OCI-LY7 (cell line): ENCODE data around the gene TXNRD1. TPM values are rescaled to one million over a fixed set of nuclear protein-coding genes. Genes with fewer than 3 reads are reported as not detected.

Experiments
- BruUV-seq: library from RNA; stranded (reverse); fragments of 400-500 nt; replicated peaks from 2 replicates; lab custom pipeline; 2021; lab: Mats Ljungman, UMichigan
- CTCF ChIA-PET: fragments of 300-600 bp; sonication (Branson Sonifier 250); formaldehyde crosslinking; loops from one replicate; lab custom pipeline; 2022; ENCODE audit warnings: antibody characterized with exemption; ENCODE audit not compliant: unreplicated experiment; lab: Charles Lee
- POLR2A ChIA-PET: fragments of 300-600 bp; sonication (Branson Sonifier 250); formaldehyde crosslinking; loops from one replicate; lab custom pipeline; 2022; ENCODE audit warnings: antibody characterized with exemption; lab: Charles Lee
- DNase-seq: peaks from one replicate; pipeline ENCODE4 v3.0.0-alpha.2; 2015; ENCODE audit warnings: low spot score
- H2AFZ ChIP-seq: fragments of 200-600 bp; sonication (generic), shearing (Covaris generic); 2 replicates; pipeline ENCODE4 v1.6.1; 2014; ENCODE audit warnings: mild to moderate bottlenecking, antibody characterized with exemption, low read length, moderate library complexity
- H3K27ac ChIP-seq: fragments of 200-600 bp; sonication (generic); 2 replicates; pipeline ENCODE4 v1.5.1; 2014; ENCODE audit warnings: mixed run types, low read depth, mild to moderate bottlenecking, moderate library complexity, low read length, inconsistent platforms; ENCODE audit not compliant: poor library complexity, severe bottlenecking
- H3K36me3 ChIP-seq: fragments of 200-600 bp; sonication (generic); 2 replicates; pipeline ENCODE4 v1.6.1; 2014; ENCODE audit warnings: mild to moderate bottlenecking, antibody characterized with exemption, low read length, moderate library complexity, mixed read lengths; ENCODE audit not compliant: insufficient read depth
- H3K4me1 ChIP-seq: fragments of 200-600 bp; sonication (generic); 2 replicates; pipeline ENCODE4 v1.5.1; 2014; ENCODE audit warnings: mild to moderate bottlenecking, low read length; ENCODE audit not compliant: insufficient read depth, poor library complexity, severe bottlenecking
- H3K4me2 ChIP-seq: fragments of 200-600 bp; sonication (generic); 2 replicates; pipeline ENCODE4 v1.6.1; 2014; ENCODE audit warnings: mild to moderate bottlenecking, low read length
- H3K4me3 ChIP-seq: fragments of 200-600 bp; sonication (generic); 2 replicates; pipeline ENCODE4 v1.5.1; 2014; ENCODE audit warnings: mild to moderate bottlenecking, low read depth, low read length; ENCODE audit not compliant: poor library complexity, severe bottlenecking
- H3K79me2 ChIP-seq: fragments of 200-600 bp; sonication (generic); 2 replicates; pipeline ENCODE4 v1.6.1; 2016; ENCODE audit warnings: low read depth, mild to moderate bottlenecking, low read length, moderate library complexity, mixed read lengths; ENCODE audit not compliant: insufficient read depth
- H3K9me2 ChIP-seq: fragments of 200-600 bp; sonication (generic); 2 replicates; pipeline ENCODE4 v1.6.1; 2016; ENCODE audit warnings: mild to moderate bottlenecking, low read length, mixed read lengths; ENCODE audit not compliant: insufficient read depth
- H3K9me3 ChIP-seq: fragments of 200-600 bp; sonication (generic); 2 replicates; pipeline ENCODE4 v1.6.1; 2014; ENCODE audit warnings: mild to moderate bottlenecking, mixed run types, low read length, mixed read lengths
- H4K20me1 ChIP-seq: fragments of 200-600 bp; sonication (generic); 2 replicates; pipeline ENCODE4 v1.6.1; 2014; ENCODE audit warnings: mild to moderate bottlenecking, antibody characterized with exemption, low read length, moderate library complexity, mixed read lengths; ENCODE audit not compliant: insufficient read depth
- EZH2phosphoT487 ChIP-seq: fragments of 200-600 bp; sonication (generic); IDR thresholded peaks from 2 replicates; pipeline ENCODE4 v1.6.1; 2018; ENCODE audit warnings: low read depth, borderline replicate concordance, mild to moderate bottlenecking, mixed run types, antibody characterized with exemption, low read length, moderate library complexity, mixed read lengths
- intact Hi-C: fragments of 100-400 bp; cut with micrococcal nuclease; formaldehyde crosslinking; loops from one replicate; pipeline ENCODE4 v1.10.0; 2022; ENCODE audit not compliant: unreplicated experiment
- total RNA-seq, 2 experiments: library from RNA; depleted of rRNA in 1 of 2; stranded (reverse); fragments of >200 nt in 1 of 2; shearing (Covaris generic) in 1 of 2; gene quantifications; 2 replicates each; pipeline ENCODE4 v1.2.3, GENCODE V29; 2014 to 2022
- TF ChIP-seq, protein P1 (sequence below): fragments of 200-600 bp; sonication (generic); conservative IDR thresholded peaks from 2 replicates; pipeline ENCODE4 v1.5.1; 2014; ENCODE audit warnings: mild to moderate bottlenecking, antibody characterized with exemption, low read length, moderate library complexity, mixed read lengths

The TXNRD1 gene
- total RNA-seq, 2 experiments from 2014 or later: 117 to 132 TPM

DNA sequence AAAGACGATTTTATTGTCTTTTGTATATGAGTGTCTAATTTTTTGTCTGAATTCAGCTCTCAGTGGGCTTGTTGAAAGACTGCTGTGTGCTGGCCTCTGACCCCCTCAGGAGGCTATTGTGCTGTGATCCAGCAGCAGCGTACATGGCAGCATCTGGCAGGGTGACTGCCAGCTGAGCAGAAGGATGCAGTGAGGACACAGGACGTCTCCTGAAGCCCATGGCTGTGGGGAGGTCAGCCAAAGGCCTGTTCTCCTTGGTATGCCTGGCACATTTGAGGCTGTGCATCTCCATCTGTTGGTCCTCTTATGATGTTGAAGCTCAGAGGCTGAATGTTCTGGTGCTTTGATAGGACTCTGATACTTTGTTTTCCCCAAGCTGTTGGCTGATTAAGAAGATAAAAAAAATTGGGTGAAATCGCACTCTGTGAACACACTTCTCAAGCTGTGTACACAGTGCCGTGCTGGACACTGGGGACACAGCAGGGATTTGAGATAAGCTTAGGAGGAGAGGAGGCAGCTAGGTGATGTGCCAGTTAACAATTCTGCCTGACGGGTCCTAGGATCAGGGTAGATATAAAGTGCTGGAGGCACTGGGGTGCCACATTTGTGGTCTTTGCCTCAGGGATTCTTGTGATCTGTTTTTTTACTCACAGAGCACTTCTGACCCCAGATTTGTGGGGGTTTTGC, 125.5 kb downstream of the TXNRD1 start:
- intact Hi-C loops: no loop called here
- Histone ChIP-seq H3K27ac (no peak overlapping the region), H3K4me2 (no peak overlapping the region), H3K9me2 (no peaks in the 10 kb centered on the region), H3K4me1 (no peaks in the 10 kb centered on the region), H3K9me3 (no peaks in the 10 kb centered on the region), H4K20me1 (no peaks in the 10 kb centered on the region), H3K36me3 (peaks cover 94% of the 10 kb centered on the region), H3K79me2 (no peaks in the 10 kb centered on the region), H3K4me3 (no peak overlapping the region), H2AFZ (no peak overlapping the region)
- TF ChIP-seq, protein P1, sequence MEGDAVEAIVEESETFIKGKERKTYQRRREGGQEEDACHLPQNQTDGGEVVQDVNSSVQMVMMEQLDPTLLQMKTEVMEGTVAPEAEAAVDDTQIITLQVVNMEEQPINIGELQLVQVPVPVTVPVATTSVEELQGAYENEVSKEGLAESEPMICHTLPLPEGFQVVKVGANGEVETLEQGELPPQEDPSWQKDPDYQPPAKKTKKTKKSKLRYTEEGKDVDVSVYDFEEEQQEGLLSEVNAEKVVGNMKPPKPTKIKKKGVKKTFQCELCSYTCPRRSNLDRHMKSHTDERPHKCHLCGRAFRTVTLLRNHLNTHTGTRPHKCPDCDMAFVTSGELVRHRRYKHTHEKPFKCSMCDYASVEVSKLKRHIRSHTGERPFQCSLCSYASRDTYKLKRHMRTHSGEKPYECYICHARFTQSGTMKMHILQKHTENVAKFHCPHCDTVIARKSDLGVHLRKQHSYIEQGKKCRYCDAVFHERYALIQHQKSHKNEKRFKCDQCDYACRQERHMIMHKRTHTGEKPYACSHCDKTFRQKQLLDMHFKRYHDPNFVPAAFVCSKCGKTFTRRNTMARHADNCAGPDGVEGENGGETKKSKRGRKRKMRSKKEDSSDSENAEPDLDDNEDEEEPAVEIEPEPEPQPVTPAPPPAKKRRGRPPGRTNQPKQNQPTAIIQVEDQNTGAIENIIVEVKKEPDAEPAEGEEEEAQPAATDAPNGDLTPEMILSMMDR: no peak
- TF ChIP-seq EZH2phosphoT487: no peak
- ChIA-PET POLR2A (interaction anchor here (0.6 to 1.0 kb wide), 2 partner anchors 174 to 203 kb away, joined by 3 to 4 read pairs; partner anchors contain the start of gene NFYB), CTCF (no interaction called here)
- no TSS peak for BruUV-seq
- DNase-seq: no peak

DNA sequence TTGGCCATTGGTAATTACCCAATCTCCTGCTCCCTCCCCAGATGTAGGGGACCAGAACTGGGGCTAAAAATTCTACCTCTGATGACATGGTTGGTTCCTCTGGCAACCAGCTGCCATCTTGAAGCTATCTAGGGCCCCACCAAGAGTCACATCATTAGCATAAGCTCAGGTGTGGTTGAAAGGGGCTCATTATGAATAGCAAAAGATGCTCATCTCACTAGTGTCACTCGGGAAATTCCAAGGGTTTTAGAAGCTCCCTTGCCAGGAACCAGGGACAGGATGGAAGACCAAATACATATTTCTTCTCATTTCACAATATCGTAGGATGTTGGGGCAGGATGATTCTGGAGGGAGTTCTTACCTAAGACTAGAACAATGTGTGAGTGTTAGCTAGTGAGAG, 126.6 kb downstream of the TXNRD1 start:
- no peaks in the 10 kb centered on the region for H4K20me1 ChIP-seq
- DNase-seq: no peak
- no peak overlapping the region for H3K4me2 ChIP-seq
- H2AFZ ChIP-seq: no peak overlapping the region
- TF ChIP-seq EZH2phosphoT487: no peak
- TF ChIP-seq, protein P1: no peak
- intact Hi-C loops: no loop called here
- no TSS peak for BruUV-seq
- no peaks in the 10 kb centered on the region for H3K79me2 ChIP-seq
- no peak overlapping the region for H3K4me3 ChIP-seq
- H3K9me2 ChIP-seq: no peaks in the 10 kb centered on the region
- no peak overlapping the region for H3K27ac ChIP-seq
- ChIA-PET POLR2A (interaction anchor here (0.6 kb wide), 1 partner anchor 12 kb away, joined by 3 read pairs; no protein-coding TSS in a partner anchor), CTCF (no interaction called here)
- no peaks in the 10 kb centered on the region for H3K9me3 ChIP-seq
- H3K36me3 ChIP-seq: peaks cover 93% of the 10 kb centered on the region
- H3K4me1 ChIP-seq: no peaks in the 10 kb centered on the region

DNA sequence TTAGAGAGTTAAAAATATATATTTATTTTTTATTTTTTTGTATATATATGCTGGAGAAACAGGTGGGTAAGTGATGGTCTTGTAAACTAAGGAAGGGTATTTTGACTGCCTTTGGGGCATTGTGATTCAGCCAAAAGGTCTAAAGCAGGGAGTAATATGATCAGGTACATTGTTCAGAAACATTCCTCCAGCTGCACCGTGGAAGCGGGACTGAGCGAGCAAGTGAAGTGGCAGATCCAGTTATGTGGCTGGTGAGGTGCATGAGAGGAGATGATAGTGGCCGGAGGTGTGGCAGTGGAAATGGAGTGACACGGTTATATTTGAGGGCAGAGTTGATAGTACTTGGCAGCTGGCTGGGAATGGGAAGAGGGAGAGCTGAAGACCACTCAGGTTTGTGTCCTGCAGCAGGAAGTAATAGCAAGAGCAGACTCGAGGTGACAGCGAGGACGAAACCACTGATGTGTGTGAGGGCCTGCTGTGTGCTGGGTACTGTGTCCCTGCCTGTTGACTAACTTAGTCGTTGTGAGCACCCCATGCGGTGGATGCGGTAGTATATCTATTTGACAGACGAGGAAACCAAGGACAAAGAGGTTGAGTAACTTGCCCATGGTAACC, 127.2 kb downstream of the TXNRD1 start:
- Histone ChIP-seq H3K9me2 (no peaks in the 10 kb centered on the region), H3K36me3 (peaks cover 94% of the 10 kb centered on the region), H3K4me1 (no peaks in the 10 kb centered on the region), H2AFZ (no peak overlapping the region), H3K27ac (no peak overlapping the region), H3K9me3 (no peaks in the 10 kb centered on the region), H4K20me1 (no peaks in the 10 kb centered on the region), H3K79me2 (no peaks in the 10 kb centered on the region), H3K4me2 (no peak overlapping the region), H3K4me3 (no peak overlapping the region)
- no peak for DNase-seq
- BruUV-seq: no TSS peak
- TF ChIP-seq, protein P1: no peak
- no peak for TF ChIP-seq EZH2phosphoT487
- ChIA-PET CTCF (no interaction called here), POLR2A (interaction anchor here (0.6 kb wide), 1 partner anchor 13 kb away, joined by 3 read pairs; no protein-coding TSS in a partner anchor)
- intact Hi-C loops: no loop called here
